Activated CD8-positive, alpha-beta memory T cell treated with anti-CD3 and anti-CD28 coated beads, Interleukin-2, amount 50 U/mL, for 4 hours (primary cell): ENCODE results near the gene FZD4.
"Not testable (repeated sequence)": the region's sequence is repeated elsewhere in the genome, so short reads cannot be mapped to it uniquely, and the experiment has no call there.

Experiments
- DNase-seq: peaks from one replicate; pipeline ENCODE4 v3.0.0-alpha.2; 2020

The FZD4 gene

GRCh38 chr11:86934926-86935579 is 20.1 kb downstream of the FZD4 start:
- DNase-seq: no peak

- DNase-seq: no peak
These were observed 20.7 kb downstream of the FZD4 start for GRCh38 chr11:86934582-86934900.

DNA sequence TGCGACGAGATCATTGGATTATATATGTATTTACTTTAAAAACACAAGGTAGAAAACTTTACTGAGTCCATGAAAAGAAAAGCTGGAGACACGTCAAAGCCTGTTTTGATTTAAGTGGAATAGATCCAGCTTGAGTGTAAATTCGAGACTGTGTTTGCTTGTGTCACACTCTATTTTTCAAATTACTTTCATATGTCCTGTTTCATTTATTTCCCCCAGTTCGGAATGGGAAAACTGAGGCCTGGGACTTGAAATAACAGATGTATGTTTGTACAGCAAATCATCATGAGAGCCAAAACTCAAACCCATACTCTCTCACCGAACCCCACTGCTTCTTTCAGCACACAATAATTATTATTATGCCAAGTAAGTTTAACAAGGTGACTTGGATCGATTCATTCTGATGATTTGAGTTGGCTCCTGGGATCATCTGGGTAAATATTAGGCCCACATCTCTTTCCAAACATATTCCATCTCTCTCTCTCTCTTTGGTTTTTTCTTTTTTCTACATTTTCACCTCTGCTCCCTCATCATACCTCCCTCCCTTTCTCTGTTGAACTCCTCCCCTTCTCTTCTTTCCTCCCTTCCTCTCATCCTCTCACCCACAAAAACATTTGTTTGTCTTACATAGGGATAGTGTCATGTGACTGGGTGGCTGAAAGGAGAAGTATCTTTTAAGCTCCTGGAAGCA is 21.2 kb downstream of the FZD4 start:
- DNase-seq: no peak

- DNase-seq: no peak
These were observed 22.0 kb downstream of the FZD4 start for GRCh38 chr11:86932924-86933875.

DNA sequence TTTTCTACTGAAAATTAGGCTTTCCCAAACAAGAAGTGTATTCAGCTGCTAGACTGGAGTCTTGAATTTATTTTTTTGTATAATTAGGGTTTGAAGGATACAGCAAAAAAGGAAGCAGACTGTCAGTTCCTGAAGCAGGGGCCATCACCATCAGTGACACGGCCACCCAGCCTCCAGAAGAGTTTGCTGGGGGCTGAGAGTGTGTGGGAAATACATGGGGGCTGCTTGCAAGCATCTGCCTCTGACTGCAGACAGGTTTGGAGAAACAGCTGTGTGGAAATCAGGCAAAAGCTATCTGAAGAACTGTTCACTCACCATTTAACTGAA is 23.0 kb downstream of the FZD4 start:
- no peak for DNase-seq

GRCh38 chr11:86931548-86932258 is 23.5 kb downstream of the FZD4 start:
- no peak for DNase-seq

- no peak for DNase-seq
These were observed 24.1 kb downstream of the FZD4 start for GRCh38 chr11:86930957-86931547.

GRCh38 chr11:86926975-86927374 is 28.2 kb downstream of the FZD4 start:
- no peak for DNase-seq

GRCh38 chr11:86923999-86924766 is 31.0 kb downstream of the FZD4 start:
- DNase-seq: no peak

DNA sequence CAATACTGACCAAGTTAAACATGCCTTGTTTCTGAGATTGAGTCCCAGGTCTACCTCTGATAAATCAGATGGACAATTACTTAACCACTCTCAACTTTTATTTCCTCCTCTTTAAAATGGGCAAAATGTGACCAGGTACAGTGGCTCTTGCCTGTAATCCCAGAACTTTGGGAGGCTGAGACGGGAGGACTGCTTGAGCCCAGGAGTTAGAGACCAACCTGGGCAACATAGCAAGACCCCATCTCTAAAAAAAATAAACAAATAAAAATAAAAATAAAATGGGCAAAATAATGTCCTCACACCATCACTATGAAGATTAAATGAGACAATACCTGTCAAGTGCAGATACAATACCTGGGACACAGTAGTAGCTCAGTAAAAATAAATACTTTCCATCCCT is 33.0 kb downstream of the FZD4 start:
- DNase-seq: no peak

- no peak for DNase-seq
These were observed 35.5 kb downstream of the FZD4 start for GRCh38 chr11:86919557-86920210.

GRCh38 chr11:86918973-86919372 is 36.2 kb downstream of the FZD4 start:
- no peak for DNase-seq

GRCh38 chr11:86918496-86918895 is 36.7 kb downstream of the FZD4 start:
- no peak for DNase-seq

DNA sequence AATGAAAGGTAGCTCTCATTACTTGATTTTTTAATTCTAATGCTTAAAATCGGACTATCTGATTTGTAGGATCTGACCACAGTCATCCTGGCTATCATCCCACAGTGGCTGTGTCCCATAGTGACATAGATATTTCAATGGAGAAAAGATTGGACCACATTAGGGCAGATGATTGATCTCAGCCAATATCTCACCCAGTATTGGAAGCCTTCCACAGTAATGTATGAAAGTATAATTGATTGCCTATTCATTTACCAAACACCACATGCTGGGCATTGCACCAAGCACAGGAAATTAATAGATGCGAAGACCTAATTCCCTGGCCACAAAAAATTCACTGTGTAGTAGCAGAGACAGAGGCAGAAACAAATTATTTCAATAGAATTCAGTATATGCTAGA is 37.6 kb downstream of the FZD4 start:
- no peak for DNase-seq

GRCh38 chr11:86916330-86916729 is 38.9 kb downstream of the FZD4 start:
- DNase-seq: no peak

GRCh38 chr11:86915850-86916249 is 39.3 kb downstream of the FZD4 start:
- DNase-seq: not testable (repeated sequence)

- no peak for DNase-seq
These were observed 40.2 kb downstream of the FZD4 start for GRCh38 chr11:86914865-86915519.

DNA sequence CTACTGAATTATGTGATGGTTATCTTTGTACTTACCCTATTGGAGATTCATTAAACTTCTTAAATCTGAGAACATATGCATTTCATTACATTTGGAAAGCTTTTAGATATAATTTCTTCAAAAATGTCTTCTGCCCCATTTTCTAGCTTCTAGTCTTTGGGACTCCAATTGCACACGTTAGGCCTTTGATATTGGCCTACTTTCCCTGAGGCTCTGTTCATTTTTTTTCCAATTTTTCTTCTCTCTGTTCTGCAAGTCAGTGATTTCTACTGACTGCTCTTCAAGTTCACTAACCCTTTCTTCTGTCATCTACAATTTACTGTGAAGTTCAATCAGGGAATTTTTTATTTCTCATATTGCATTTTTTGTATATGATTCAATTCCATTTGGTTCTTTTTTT is 43.0 kb downstream of the FZD4 start:
- no peak for DNase-seq

DNA sequence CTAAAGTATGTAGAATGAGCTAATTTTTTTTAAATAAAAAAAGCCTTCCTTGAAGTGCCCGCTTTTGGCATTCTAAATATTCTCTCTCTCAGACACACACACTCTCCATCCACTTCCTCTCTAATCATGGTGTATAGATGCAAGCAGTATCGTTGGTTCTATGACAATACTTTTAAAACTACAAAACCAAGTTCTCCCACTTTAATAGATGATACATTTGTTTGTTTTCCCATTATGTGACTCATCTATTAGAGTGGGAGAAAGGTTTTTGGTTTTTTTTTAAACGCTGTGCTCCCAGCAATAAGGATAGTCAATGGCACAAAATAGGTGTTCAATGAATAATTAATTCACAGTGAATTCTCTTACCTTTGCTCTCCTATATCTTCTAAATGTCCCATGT is 44.6 kb downstream of the FZD4 start:
- DNase-seq: no peak

- DNase-seq: no peak
These were observed 49.0 kb downstream of the FZD4 start for GRCh38 chr11:86906198-86906597.

GRCh38 chr11:86905252-86905651 is 49.9 kb downstream of the FZD4 start:
- no peak for DNase-seq
